ENCODE measurements around the gene TRPM4. TPM values are rescaled to one million over a fixed set of nuclear protein-coding genes. Genes with fewer than 3 reads are reported as not detected.

The TRPM4 gene
- total and polyA plus RNA-seq, 2 of the 8 experiments (the other 6 are each of a cell fraction or from before 2014, with no cell fraction given), result 11.3 to 13.3 TPM

- Histone ChIP-seq H3K27me3 (replicated peaks in 1 of 4; ENCODE audit: control insufficient read depth in 3 of 4, extremely low read depth in 1 of 4, insufficient read depth in 3 of 4, low read length in 3 of 4) (no peaks in the 10 kb centered on the region), H3K79me1 (ENCODE audit: low read depth, low read length) (no peaks in the 10 kb centered on the region), H3K23me2 (ENCODE audit: low read depth, low read length) (no peaks in the 10 kb centered on the region), H2AK5ac (ENCODE audit: low read depth, low read length) (no peak overlapping the region), H3K4me2 (ENCODE audit: insufficient read depth in 1 of 2, low read depth in 2 of 2, low read length in 2 of 2) (no peak overlapping the region), H2BK5ac (ENCODE audit: low read depth, low read length) (no peak overlapping the region), H2BK12ac (ENCODE audit: low read depth, low read length) (no peak overlapping the region), H4K20me1 (replicated peaks in 1 of 2; ENCODE audit: control insufficient read depth in 1 of 2, insufficient read depth in 2 of 2, low read length in 2 of 2) (no peaks in the 10 kb centered on the region), H3K56ac (replicated peaks; ENCODE audit: insufficient read length, low read depth, low read length) (no peak overlapping the region), H3K79me2 (ENCODE audit: control insufficient read depth in 1 of 2, insufficient read depth in 2 of 2, low read length in 2 of 2) (no peaks in the 10 kb centered on the region), H3K4ac (replicated peaks; ENCODE audit: insufficient read length, low read depth, low read length) (no peak overlapping the region), H2BK120ac (replicated peaks; ENCODE audit: low read depth, low read length) (no peak overlapping the region), H4K8ac (ENCODE audit: extremely low read depth, insufficient read depth, low read length) (no peak overlapping the region), H3K36me3 (ENCODE audit: control insufficient read depth in 2 of 4, insufficient read depth in 4 of 4, low read length in 3 of 4) (no peaks in the 10 kb centered on the region), H3K27ac (ENCODE audit: low read depth, low read length) (no peak overlapping the region), H4K91ac (replicated peaks; ENCODE audit: insufficient read length, low read length) (no peak overlapping the region), H3K14ac (ENCODE audit: insufficient read length) (no peak overlapping the region), H3K9me3 (ENCODE audit: insufficient read depth in 2 of 2, low read depth in 1 of 2, low read length in 1 of 2) (no peaks in the 10 kb centered on the region), H4K5ac (ENCODE audit: insufficient read length, low read depth, low read length) (no peak overlapping the region), H3K4me1 (replicated peaks in 1 of 4; ENCODE audit: control insufficient read depth in 3 of 4, insufficient read depth in 4 of 4, low read length in 3 of 4) (no peaks in the 10 kb centered on the region; a peak in 1 of 7 replicates), H3K23ac (ENCODE audit: insufficient read length) (no peak overlapping the region), H3K18ac (ENCODE audit: extremely low read depth, low read length) (no peak overlapping the region; the same call in 1 of the 2 replicates), H2BK20ac (ENCODE audit: low read length) (no peak overlapping the region), H2AFZ (ENCODE audit: low read length) (no peak overlapping the region), H3K4me3 (ENCODE audit: extremely low read depth in 1 of 4, insufficient read depth in 2 of 4, low read depth in 3 of 4, low read length in 4 of 4) (no peak overlapping the region), H3K9ac (replicated peaks in 1 of 4; ENCODE audit: extremely low read depth in 1 of 4, low read depth in 3 of 4, low read length in 3 of 4) (no peak overlapping the region), H2BK15ac (ENCODE audit: low read length) (no peak overlapping the region)
- ChIA-PET POLR2A (ENCODE audit: partially characterized antibody) (interaction anchor here (1.9 kb wide), 1 partner anchor 126 kb away, joined by 5 read pairs; no protein-coding TSS in a partner anchor), CTCF (ENCODE audit: partially characterized antibody) (interaction anchor here (0.6 to 5.6 kb wide), 12 partner anchors 9 to 1188 kb away, joined by 3 to 56 read pairs (median 4); partner anchors contain the start of gene LIN7B)
- TF ChIP-seq HDAC2 (IDR thresholded peaks at IDR 0.05; ENCODE audit: borderline replicate concordance in 1 of 2, low read depth in 2 of 2, low read length in 2 of 2) (no peak), POU5F1 (IDR thresholded peaks at IDR 0.05; ENCODE audit: low read depth, low read length) (no peak)
- TF ChIP-seq, protein P1, sequence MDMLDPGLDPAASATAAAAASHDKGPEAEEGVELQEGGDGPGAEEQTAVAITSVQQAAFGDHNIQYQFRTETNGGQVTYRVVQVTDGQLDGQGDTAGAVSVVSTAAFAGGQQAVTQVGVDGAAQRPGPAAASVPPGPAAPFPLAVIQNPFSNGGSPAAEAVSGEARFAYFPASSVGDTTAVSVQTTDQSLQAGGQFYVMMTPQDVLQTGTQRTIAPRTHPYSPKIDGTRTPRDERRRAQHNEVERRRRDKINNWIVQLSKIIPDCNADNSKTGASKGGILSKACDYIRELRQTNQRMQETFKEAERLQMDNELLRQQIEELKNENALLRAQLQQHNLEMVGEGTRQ (IDR thresholded peaks at IDR 0.05; ENCODE audit: low read length), result no peak
- FAIRE-seq (no peak), DNase-seq (ENCODE audit: low read depth in 1 of 2, low spot score in 2 of 2) (no peak)
- 95% methylated on average over 9 of the region's 9 CpGs; no CpG with 5 or more reads in 1 of the 2 experiments for WGBS, 2 experiments (ENCODE audit: extremely low coverage in 1 of 2, insufficient coverage in 1 of 2, insufficient read length in 1 of 2, insufficient replicate concordance in 2 of 2, low coverage in 1 of 2, low lambda C conversion rate in 2 of 2, missing lambda C conversion rate in 1 of 2)
These were observed 65.9 kb downstream of the TRPM4 start for GRCh38 chr19:49223472-49223871.
